GM18508 (cell line): ENCODE data around the gene MAPK8IP2.
"Not testable (repeated sequence)": the region's sequence is repeated elsewhere in the genome, so short reads cannot be mapped to it uniquely, and the experiment has no call there.

Experiments
- ATAC-seq: cut with Tn5 transposase; IDR thresholded peaks from one replicate; pipeline ENCODE4 v1.9.1; 2021; ENCODE audit warnings: moderate number of reproducible peaks; ENCODE audit not compliant: insufficient read depth, unreplicated experiment

Gene MAPK8IP2

GRCh38 chr22:50628543-50629134 is 28.0 kb downstream of the MAPK8IP2 start:
- no peak for ATAC-seq

GRCh38 chr22:50630376-50630775 is 29.8 kb downstream of the MAPK8IP2 start:
- ATAC-seq: no peak

- no peak for ATAC-seq
Measured at GRCh38 chr22:50633086-50633485, 32.5 kb downstream of the MAPK8IP2 start.

GRCh38 chr22:50633771-50634170 is 33.2 kb downstream of the MAPK8IP2 start:
- ATAC-seq: no peak

GRCh38 chr22:50635591-50635990 is 35.0 kb downstream of the MAPK8IP2 start:
- no peak for ATAC-seq

- not testable (repeated sequence) for ATAC-seq
Measured at GRCh38 chr22:50640296-50640695, 39.7 kb downstream of the MAPK8IP2 start.

- no peak for ATAC-seq
Measured at GRCh38 chr22:50640857-50641647, 40.5 kb downstream of the MAPK8IP2 start.

GRCh38 chr22:50641696-50642607 is 41.4 kb downstream of the MAPK8IP2 start:
- no peak for ATAC-seq

GRCh38 chr22:50643021-50643820 is 42.6 kb downstream of the MAPK8IP2 start:
- not testable (repeated sequence) for ATAC-seq

- not testable (repeated sequence) for ATAC-seq
Measured at GRCh38 chr22:50643821-50644101, 43.2 kb downstream of the MAPK8IP2 start.

- no peak for ATAC-seq
Measured at GRCh38 chr22:50653256-50653655, 52.7 kb downstream of the MAPK8IP2 start.

GRCh38 chr22:50654664-50655063 is 54.1 kb downstream of the MAPK8IP2 start:
- ATAC-seq: not testable (repeated sequence)

GRCh38 chr22:50656122-50657070 is 55.8 kb downstream of the MAPK8IP2 start:
- no peak for ATAC-seq

GRCh38 chr22:50657925-50658324 is 57.3 kb downstream of the MAPK8IP2 start:
- ATAC-seq: no peak

GRCh38 chr22:50659711-50660110 is 59.1 kb downstream of the MAPK8IP2 start:
- ATAC-seq: not testable (repeated sequence)

- ATAC-seq: no peak
Measured at GRCh38 chr22:50660306-50660705, 59.7 kb downstream of the MAPK8IP2 start.
